H54 (cell line): Measurements from ENCODE around the gene SYK.

Source experiments
- DNase-seq: peaks from one replicate; pipeline ENCODE4 v3.0.0; 2011; ENCODE audit warnings: low spot score, mixed read lengths; ENCODE audit not compliant: insufficient read length
- FAIRE-seq: peaks from 3 replicates; lab custom pipeline; 2011; peaks lifted over from hg19 to GRCh38; lab: Jason Lieb, UNC
- POLR2A ChIP-seq: IDR thresholded peaks from 2 replicates; pipeline ENCODE4 v1.6.1; 2011; ENCODE audit warnings: low read depth, mild to moderate bottlenecking, low read length

SYK gene

DNA sequence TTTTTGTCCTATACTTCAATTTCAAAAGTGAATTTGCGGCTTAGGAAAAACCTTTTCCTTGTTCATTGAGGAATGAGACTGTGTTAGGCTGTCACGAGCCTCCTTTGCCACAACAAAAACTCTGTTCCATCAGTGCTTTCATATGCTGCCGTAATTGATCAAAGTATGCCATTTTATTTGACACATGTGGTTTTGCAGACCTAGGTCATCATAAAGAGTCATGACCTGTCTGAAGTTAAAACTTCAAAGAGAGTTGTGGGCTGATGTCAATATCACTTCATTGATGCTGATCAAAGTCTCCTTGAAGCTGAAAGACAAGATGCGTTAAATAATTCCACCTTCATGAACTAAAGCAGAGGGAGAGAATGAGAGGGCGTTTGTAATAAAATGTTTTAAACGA, 55.5 kb downstream of the SYK start:
- no peak for TF ChIP-seq POLR2A
- DNase-seq, result no peak
- FAIRE-seq, result no peak

DNA sequence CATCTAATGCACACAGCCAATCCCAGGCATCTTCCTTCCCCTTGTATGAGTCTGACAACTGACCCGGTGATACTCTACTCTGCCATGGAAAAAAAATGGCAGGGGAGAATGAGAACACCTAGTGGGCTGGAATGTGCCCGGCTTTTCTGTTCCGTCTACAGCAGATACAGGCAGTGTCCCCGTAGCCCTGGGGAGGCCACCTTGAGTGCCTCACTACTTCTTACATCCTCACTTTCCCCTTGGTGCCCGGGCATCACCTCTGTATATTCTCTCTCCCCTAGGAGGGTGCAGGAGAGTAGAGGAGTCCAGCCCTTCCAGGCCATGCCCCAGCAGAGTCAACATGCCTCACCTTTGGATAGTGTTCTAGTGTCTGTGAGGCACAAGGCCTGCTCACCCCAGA, 56.2 kb downstream of the SYK start:
- no peak for DNase-seq
- no peak for TF ChIP-seq POLR2A
- FAIRE-seq, result no peak

GRCh38 chr9:90858457-90858901, 56.9 kb downstream of the SYK start:
- FAIRE-seq (no peak), DNase-seq (no peak)
- no peak for TF ChIP-seq POLR2A

GRCh38 chr9:90860382-90860781, 58.8 kb downstream of the SYK start:
- no peak for TF ChIP-seq POLR2A
- FAIRE-seq (no peak), DNase-seq (no peak)

- FAIRE-seq (no peak), DNase-seq (no peak)
- TF ChIP-seq POLR2A, result no peak
These were observed 59.2 kb downstream of the SYK start for GRCh38 chr9:90860826-90861225.

GRCh38 chr9:90861380-90861779, 59.8 kb downstream of the SYK start:
- no peak for DNase-seq
- no peak for TF ChIP-seq POLR2A
- no peak for FAIRE-seq

DNA sequence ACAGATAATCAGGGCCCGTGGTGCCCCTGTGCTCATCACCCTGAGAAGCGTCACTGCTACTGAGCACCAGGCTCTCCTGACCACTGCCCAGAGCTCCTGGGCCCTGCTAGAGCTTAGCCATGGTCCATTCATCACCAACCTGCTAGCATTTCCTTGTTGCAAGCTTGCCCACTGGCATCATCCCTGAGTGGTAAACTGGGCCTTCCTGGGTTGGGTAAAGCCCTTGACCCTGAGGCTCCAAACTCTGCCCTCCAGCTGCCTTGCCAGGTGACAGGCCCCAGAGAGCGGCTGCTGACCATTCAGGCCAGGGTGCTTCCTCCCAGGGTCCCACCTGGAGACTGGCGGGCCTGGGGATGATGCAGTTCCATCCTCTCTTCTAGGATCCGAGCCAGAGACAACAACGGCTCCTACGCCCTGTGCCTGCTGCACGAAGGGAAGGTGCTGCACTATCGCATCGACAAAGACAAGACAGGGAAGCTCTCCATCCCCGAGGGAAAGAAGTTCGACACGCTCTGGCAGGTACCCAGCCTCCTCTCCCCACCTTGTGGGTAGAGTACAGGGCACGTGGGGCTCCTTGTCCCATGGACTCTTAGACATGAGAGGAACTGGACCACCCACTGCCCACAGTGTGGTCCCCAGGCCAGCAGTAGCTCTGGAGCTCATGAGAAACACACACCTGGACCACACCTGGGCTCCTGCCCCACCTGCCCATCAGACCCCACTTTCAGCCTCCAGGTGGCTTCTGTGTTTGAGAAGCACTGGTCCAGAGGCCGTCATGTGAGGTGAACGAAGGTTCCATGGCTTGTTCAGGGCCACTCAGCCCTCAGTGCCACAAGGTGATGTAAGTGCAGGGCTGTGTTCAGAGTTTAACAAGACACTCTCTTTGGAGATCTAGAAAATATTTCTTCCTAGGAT, 60.5 kb downstream of the SYK start:
- no peak for FAIRE-seq
- DNase-seq, result no peak
- no peak for TF ChIP-seq POLR2A

- DNase-seq, result no peak
- TF ChIP-seq POLR2A, result no peak
- no peak for FAIRE-seq
These were observed 63.2 kb downstream of the SYK start for GRCh38 chr9:90864779-90865178.

DNA sequence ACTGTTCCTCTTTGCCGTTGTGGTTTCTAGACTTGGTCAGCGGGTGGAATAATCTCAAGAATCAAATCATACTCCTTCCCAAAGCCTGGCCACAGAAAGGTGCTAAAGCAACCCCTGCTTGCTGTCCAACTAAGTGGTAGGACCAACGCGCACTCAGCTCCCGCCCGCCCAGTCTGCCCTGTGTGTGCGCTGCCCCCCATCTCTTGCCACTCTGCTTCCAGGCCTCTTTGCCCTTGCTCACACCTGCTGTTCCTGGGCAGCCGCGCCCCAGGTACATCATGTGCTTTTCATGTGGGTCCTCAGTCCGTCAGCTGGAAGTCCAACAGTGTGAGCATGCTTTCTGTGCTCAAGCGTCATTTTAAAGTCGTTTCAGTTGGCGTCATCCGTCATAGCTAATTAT, 65.5 kb downstream of the SYK start:
- FAIRE-seq (no peak), DNase-seq (no peak)
- TF ChIP-seq POLR2A, result no peak

DNA sequence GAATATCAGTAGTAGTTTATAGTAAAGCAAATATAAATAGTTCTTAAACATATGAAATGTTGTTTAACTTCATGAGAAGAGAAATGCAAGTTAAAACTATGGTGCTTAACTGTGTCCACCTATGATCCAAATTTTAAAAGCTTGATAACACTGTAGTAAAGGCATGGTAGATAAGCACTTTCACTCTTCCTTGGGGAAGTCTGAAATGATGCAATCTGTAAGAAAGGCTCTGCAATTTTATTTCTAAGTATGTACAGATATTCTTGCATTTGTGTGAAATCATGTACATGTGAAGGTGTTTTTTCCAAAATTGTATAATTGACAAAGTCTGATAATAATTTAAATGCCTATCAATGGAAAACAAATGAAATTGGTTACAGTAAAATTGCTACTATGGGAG, 66.9 kb downstream of the SYK start:
- DNase-seq, result no peak
- TF ChIP-seq POLR2A, result no peak
- no peak for FAIRE-seq

DNA sequence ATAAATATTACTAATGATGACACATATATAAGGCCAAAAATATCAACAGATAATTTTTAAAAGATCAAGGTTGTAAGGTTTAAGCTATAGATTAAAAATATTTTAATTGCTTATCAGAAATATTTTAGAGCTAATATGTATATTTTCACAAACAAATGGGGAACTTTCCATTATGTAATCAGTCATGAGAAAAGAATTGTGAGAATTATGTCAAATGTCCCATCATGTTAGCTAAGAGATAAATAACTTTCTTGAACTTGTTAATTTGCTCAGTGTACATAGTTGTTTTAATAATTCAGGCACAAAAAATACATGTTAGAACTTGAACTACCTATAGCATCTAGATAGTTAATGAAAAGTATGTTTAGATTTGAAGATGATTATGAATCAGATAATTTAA, 67.7 kb downstream of the SYK start:
- DNase-seq, result no peak
- no peak for FAIRE-seq
- TF ChIP-seq POLR2A, result no peak

DNA sequence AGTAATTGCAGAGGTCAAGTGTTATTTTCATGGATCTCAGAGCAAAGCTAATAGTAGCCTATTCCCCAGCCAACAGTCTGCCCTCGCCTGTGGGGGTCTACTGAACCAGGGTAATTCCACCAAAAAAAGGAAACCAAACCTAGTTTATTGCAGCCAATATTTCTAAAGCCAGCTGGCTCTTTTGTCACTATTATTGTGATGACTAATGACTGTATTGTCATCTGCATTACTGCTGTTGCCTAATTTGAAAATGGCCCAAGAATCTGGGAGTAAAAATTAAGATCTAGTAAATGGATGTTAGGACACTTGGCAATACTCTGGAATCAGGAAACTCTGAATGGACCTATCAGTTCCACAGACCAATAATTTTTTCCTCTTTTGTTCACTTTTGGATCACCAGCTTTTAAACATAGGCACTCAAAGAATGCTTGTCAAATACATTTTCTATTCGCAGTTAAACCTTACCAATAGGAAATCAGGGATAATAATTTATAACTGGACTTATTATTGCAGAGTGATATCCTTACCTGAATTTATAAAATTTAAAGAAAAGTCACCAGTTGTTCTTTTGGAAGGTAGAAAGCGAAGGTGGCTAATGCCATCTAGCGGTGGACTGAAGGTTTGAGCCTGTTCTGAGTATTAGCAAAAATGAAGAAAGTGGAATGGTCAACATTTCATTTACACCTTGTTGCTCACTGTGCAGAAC, 69.2 kb downstream of the SYK start:
- FAIRE-seq (peak; percentile 74), DNase-seq (no peak)
- no peak for TF ChIP-seq POLR2A

DNA sequence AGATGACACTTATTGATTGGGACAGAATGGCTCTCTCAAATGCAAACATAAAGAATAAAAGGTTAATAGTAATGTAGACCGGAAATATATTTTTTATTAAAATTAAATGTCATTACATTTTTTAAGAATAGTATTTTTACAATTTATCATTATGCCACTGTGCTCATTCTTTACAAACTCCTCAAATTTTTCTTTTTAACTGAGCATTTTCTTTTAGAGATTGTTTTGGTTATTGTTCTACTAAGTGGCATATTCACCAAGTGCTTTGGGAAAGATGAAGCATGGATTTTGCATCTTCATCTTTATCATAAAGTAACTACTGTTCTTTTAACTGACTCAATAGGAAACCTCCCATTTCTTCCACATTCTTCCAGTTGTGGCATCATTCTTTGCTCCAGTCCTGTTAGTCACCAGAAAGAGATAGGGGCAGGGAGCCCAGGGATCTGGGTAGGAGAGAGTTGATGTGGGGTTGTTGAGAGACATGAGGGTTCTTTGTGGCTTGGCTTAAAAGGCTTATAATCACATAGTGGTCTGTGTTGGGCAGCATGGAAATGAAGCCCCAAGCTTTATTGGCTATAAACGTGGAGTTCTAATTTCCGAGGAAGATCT, 69.8 kb downstream of the SYK start:
- no peak for TF ChIP-seq POLR2A
- DNase-seq (no peak), FAIRE-seq (no peak)

DNA sequence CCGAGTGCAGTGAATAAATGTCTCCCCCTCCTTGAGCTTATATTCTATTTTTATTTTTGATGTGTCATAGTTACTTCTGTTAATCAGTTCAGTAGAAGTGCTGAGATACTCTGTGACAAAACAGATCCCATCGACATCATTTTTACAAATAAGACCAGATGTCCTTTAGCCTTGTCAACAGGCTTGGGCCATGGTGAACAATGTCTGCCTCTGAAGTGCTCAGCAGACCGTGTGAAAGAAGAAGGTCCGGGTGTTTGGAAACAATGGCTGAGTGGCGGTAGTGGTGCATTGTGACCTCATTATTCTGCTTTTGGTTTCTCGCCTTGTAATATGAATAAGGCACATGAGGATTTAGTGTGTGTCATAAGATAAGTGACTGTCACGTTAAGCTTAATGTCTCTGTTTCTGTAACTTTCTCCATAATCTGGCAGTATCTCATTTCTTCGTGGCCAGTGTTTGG, 71.2 kb downstream of the SYK start:
- DNase-seq (no peak), FAIRE-seq (no peak)
- no peak for TF ChIP-seq POLR2A
